Common myeloid progenitor, CD34-positive (primary cell): ENCODE data around the gene ASAP2.

Source experiments
- CTCF ChIA-PET: fragments of 350-600 bp; sonication (Branson Sonifier 250); formaldehyde crosslinking; loops from one replicate; lab custom pipeline; 2021; ENCODE audit warnings: antibody characterized with exemption; lab: Charles Lee
- POLR2A ChIA-PET: fragments of 350-600 bp; sonication (Branson Sonifier 250); formaldehyde crosslinking; loops from one replicate; lab custom pipeline; 2021; ENCODE audit warnings: antibody characterized with exemption; lab: Charles Lee
- DNase-seq, 3 donors: peaks; one replicate each; pipeline versions ENCODE4 v3.0.0 to v3.0.0-alpha.2; 2013
- H3K27ac ChIP-seq, 2 experiments: 1 replicate in 1 of 2; 2 replicates in 1 of 2; pipeline ENCODE4 v1.7.0; 2013; ENCODE audit warnings: inconsistent platforms in 2 of 2, low read length in 2 of 2, mild to moderate bottlenecking in 2 of 2, low read depth in 1 of 2, moderate library complexity in 1 of 2; ENCODE audit not compliant: severe bottlenecking in 2 of 2, insufficient read depth in 1 of 2, poor library complexity in 1 of 2
- H3K27me3 ChIP-seq, 5 experiments: replicated peaks in 2 of 5; 1 replicate in 3 of 5; 2 replicates in 2 of 5; pipeline versions ENCODE4 v1.6.1 to v1.7.0; 2013; ENCODE audit warnings: low read length in 4 of 5, mild to moderate bottlenecking in 2 of 5, moderate library complexity in 2 of 5, inconsistent platforms in 1 of 5; ENCODE audit not compliant: insufficient read depth in 5 of 5, control insufficient read depth in 4 of 5
- H3K36me3 ChIP-seq, 4 experiments: 1 replicate in 2 of 4; 2 replicates in 2 of 4; pipeline versions ENCODE4 v1.6.1 to v1.7.0; 2013; ENCODE audit warnings: low read length in 3 of 4, control low read depth in 1 of 4, mild to moderate bottlenecking in 1 of 4; ENCODE audit not compliant: control insufficient read depth in 4 of 4, insufficient read depth in 4 of 4
- H3K4me1 ChIP-seq, 4 experiments: 1 replicate in 3 of 4; 2 replicates in 1 of 4; pipeline versions ENCODE4 v1.6.1 to v1.7.1; 2013; ENCODE audit warnings: low read length in 3 of 4, mild to moderate bottlenecking in 3 of 4, control low read depth in 1 of 4, inconsistent platforms in 1 of 4, moderate library complexity in 1 of 4; ENCODE audit not compliant: control insufficient read depth in 4 of 4, insufficient read depth in 4 of 4; ENCODE audit errors: control extremely low read depth in 1 of 4
- H3K4me3 ChIP-seq, 7 experiments: 1 replicate in 4 of 7; 2 replicates in 3 of 7; pipeline versions ENCODE4 v1.5.1 to v1.7.0; 2013; ENCODE audit warnings: mild to moderate bottlenecking in 7 of 7, low read length in 6 of 7, moderate library complexity in 6 of 7, inconsistent platforms in 2 of 7, low read depth in 2 of 7, control low read depth in 1 of 7; ENCODE audit not compliant: insufficient read depth in 4 of 7, control insufficient read depth in 1 of 7; ENCODE audit errors: extremely low read depth in 1 of 7
- H3K9me3 ChIP-seq, 5 experiments: 1 replicate in 4 of 5; 2 replicates in 1 of 5; pipeline versions ENCODE4 v1.6.1 to v1.7.1; 2013; ENCODE audit warnings: low read length in 4 of 5, mild to moderate bottlenecking in 2 of 5, inconsistent platforms in 1 of 5, low read depth in 1 of 5, moderate library complexity in 1 of 5; ENCODE audit not compliant: control insufficient read depth in 4 of 5, insufficient read depth in 2 of 5; ENCODE audit errors: control extremely low read depth in 1 of 5
- WGBS: methylation state at CpG from one replicate; pipeline ENCODE4 v1.1.5; 2013; ENCODE audit not compliant: insufficient coverage; 5-methylcytosine and 5-hydroxymethylcytosine counted together

ASAP2 gene

GRCh38 chr2:9279426-9279825 is 72.8 kb downstream of the ASAP2 start:
- Histone ChIP-seq H3K4me1 (peaks cover 0 to 8% (median 2%) of the 10 kb centered on the region in 4 experiments), H3K27me3 (no peaks in the 10 kb centered on the region), H3K36me3 (peaks cover 0 to 2% (median 0%) of the 10 kb centered on the region in 4 experiments), H3K27ac (no peak overlapping the region), H3K4me3 (no peak overlapping the region), H3K9me3 (no peaks in the 10 kb centered on the region)
- CTCF ChIA-PET, result no interaction called here
- POLR2A ChIA-PET, result no interaction called here
- no peak for DNase-seq
- WGBS, result 89% methylated on average over 7 of the region's 10 CpGs

DNA sequence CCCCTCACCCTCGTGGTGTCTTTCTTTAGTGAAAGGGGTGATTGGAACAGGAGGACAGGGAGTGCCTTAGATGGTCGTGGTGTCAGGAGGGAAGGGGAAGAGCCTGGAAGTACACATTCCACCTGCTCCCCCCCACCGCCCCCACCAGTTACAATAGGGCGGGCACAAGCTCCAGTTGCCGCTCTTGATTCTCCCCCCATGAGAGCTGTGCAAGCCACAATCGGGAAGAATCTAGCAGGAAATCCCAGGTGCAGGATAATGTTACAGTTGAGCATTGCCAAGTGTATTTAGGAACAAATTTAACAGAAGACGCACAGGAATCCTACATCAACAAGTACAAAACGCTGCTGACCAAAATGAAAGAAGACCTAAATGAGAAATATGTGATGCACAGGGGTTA is 73.6 kb downstream of the ASAP2 start:
- CTCF ChIA-PET, result no interaction called here
- Histone ChIP-seq H3K36me3 (peaks cover 0 to 2% (median 0%) of the 10 kb centered on the region in 4 experiments), H3K4me1 (peaks cover 0 to under 1% (median 0%) of the 10 kb centered on the region in 4 experiments), H3K27me3 (no peaks in the 10 kb centered on the region), H3K27ac (no peak overlapping the region), H3K4me3 (no peak overlapping the region), H3K9me3 (no peaks in the 10 kb centered on the region)
- POLR2A ChIA-PET, result no interaction called here
- DNase-seq, result no peak
- WGBS, result 95% methylated on average over 2 of the region's 8 CpGs

- POLR2A ChIA-PET, result interaction anchor here (0.7 kb wide), 1 partner anchor 14 kb away, joined by 3 read pairs; no protein-coding TSS in a partner anchor
- 92% methylated on average over 7 of the region's 7 CpGs for WGBS
- CTCF ChIA-PET, result interaction anchor here (1.7 kb wide), 1 partner anchor 11 kb away, joined by 4 read pairs; no protein-coding TSS in a partner anchor
- no peak overlapping the region for H3K4me3 ChIP-seq
- DNase-seq, result no peak
- H3K36me3 ChIP-seq, result peaks cover 0 to 2% (median 0%) of the 10 kb centered on the region in 4 experiments
- H3K27me3 ChIP-seq, result no peaks in the 10 kb centered on the region
- H3K27ac ChIP-seq, result no peak overlapping the region
- H3K9me3 ChIP-seq, result no peaks in the 10 kb centered on the region
- H3K4me1 ChIP-seq, result no peaks in the 10 kb centered on the region
Observed at GRCh38 chr2:9281145-9281544, 74.5 kb downstream of the ASAP2 start.

DNA sequence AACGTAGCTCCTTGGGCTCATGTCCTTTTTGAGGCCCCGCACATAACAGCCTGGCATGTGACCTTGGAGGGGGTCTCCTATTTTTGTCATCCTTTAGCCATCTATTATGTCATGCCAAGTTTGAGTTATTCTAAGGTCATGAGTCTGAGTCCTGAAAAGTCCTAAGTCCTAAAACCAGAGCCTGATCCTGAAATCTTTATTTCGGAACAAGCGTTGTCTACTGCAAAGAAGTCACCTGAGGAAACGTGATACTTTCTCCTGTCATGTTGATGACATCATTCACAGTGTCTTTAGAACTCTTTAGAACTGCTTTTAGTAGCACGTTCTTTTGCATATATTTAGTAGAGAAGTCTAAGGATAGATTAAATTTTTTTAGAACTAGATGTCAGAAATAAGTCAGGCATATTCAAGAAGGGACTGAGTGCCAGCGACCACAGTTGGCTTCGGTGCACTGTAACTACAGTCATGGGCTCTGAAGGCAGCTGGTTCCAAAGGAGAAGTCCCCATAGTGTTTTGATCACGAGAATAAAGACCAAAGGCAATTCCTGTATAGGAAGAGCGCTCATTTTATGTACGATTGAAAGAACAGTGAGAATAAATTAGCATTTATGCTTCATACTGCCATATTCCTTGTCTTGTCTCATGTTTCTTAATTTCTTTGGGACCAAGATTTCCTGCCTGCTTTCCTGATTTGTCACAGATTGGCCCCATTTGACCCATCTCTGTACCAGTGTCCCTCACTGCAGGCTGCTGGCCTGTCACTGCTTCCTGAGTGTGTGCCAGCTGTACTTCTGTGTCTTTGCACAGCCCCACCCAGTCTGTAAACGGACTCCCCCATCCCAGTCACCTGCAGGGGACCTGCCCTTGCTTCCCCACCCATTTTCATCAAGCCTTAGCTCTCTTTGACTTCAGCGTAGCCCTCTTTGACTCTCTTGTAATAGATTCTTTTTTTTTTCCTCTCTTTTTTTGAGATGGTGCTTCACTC is 75.8 kb downstream of the ASAP2 start:
- peaks cover 0 to 2% (median 0%) of the 10 kb centered on the region in 4 experiments for H3K36me3 ChIP-seq
- no peaks in the 10 kb centered on the region for H3K27me3 ChIP-seq
- H3K4me1 ChIP-seq, result no peaks in the 10 kb centered on the region
- ChIA-PET POLR2A (interaction anchor here (0.7 kb wide), 1 partner anchor 16 kb away, joined by 3 read pairs; no protein-coding TSS in a partner anchor), CTCF (interaction anchor here (0.7 to 1.7 kb wide), 3 partner anchors 13 to 64 kb away, joined by 3 to 4 read pairs (median 3); no protein-coding TSS in a partner anchor)
- no peak overlapping the region for H3K4me3 ChIP-seq
- no peaks in the 10 kb centered on the region for H3K9me3 ChIP-seq
- no peak overlapping the region for H3K27ac ChIP-seq
- no peak for DNase-seq
- 95% methylated on average over 11 of the region's 13 CpGs for WGBS

DNA sequence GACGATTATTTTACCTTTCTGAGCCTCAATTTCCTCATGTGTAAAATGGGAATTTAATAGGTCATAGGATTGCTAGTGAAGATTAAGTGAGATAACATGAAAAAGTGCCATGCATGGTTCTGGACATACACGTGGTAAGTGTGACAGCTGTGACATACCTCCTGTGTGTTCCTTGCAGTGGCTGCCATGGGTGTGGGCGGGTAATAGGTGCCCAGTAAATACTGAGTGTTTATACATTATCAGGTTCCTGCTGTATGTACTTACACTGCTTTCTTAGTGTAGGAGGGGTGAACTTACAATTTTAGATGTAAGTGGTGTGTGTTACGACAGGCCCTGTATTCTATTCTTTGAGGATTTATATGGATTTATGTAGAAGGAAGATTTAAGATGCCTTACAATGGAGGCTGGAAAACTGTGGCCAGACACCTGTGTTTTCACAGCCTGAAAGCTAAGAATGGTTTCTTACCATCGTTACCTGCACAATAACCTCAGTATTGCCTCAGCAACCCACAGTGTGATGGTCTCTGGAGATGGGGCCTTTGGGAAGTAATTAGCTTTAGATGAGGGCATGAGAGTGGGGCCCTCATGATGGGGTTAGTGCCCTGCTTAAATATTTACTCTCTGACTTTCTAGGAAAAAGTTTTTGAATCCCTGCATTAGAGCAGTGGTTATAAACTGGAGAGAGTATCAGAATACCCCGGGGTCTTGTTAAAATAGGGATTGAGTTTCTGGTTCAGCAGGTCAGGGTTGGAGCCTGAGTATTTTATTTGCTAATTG is 78.1 kb downstream of the ASAP2 start:
- ChIA-PET POLR2A (no interaction called here), CTCF (no interaction called here)
- Histone ChIP-seq H3K9me3 (no peaks in the 10 kb centered on the region), H3K4me1 (no peaks in the 10 kb centered on the region), H3K27ac (no peak overlapping the region), H3K27me3 (no peaks in the 10 kb centered on the region), H3K36me3 (peaks cover 0 to 2% (median 0%) of the 10 kb centered on the region in 4 experiments), H3K4me3 (no peak overlapping the region)
- 100% methylated on average over 3 of the region's 6 CpGs for WGBS
- DNase-seq, result no peak

- H3K4me3 ChIP-seq, result no peak overlapping the region
- H3K27me3 ChIP-seq, result no peaks in the 10 kb centered on the region
- ChIA-PET POLR2A (interaction anchor here (0.6 kb wide), 1 partner anchor 83 kb away, joined by 3 read pairs; no protein-coding TSS in a partner anchor), CTCF (no interaction called here)
- no peak overlapping the region for H3K27ac ChIP-seq
- no peak for DNase-seq
- no CpG with 5 or more reads among the region's 2 CpGs for WGBS
- no peaks in the 10 kb centered on the region for H3K4me1 ChIP-seq
- H3K36me3 ChIP-seq, result peaks cover 0 to 2% (median 0%) of the 10 kb centered on the region in 4 experiments
- no peaks in the 10 kb centered on the region for H3K9me3 ChIP-seq
Observed at GRCh38 chr2:9285385-9285920, 78.8 kb downstream of the ASAP2 start.
